HCT116 (cell line): ENCODE data around the gene PGBD1. TPM values are rescaled to one million over a fixed set of nuclear protein-coding genes. Genes with fewer than 3 reads are reported as not detected.
A peak's percentile ranks its signal among the peaks of the same experiment; 100 is the strongest.

Experiments used
- ATAC-seq: fragments of 200-7000 bp; cut with Tn5 transposase; 2 replicates; pipeline ENCODE4 v1.9.1; 2020; ENCODE audit warnings: mild to moderate bottlenecking, moderate library complexity
- BruUV-seq: library from RNA; stranded (reverse); fragments of 400-500 nt; replicated peaks from 2 replicates; lab custom pipeline; 2021; lab: Mats Ljungman, UMichigan
- CTCF ChIA-PET: fragments of 300-600 bp; sonication (Branson Sonifier 250); formaldehyde crosslinking; loops from one replicate; lab custom pipeline; 2021; ENCODE audit warnings: antibody characterized with exemption; lab: Charles Lee
- POLR2A ChIA-PET: fragments of 300-600, 350-600 bp; sonication (Branson Sonifier 250); formaldehyde crosslinking; loops from one replicate; lab custom pipeline; 2021; ENCODE audit warnings: antibody characterized with exemption; lab: Charles Lee
- RAD21 ChIA-PET, 2 experiments: fragments of 300-600 bp; sonication (Branson Sonifier 250); formaldehyde crosslinking; loops; one replicate each; lab custom pipeline; 2023; ENCODE audit warnings: low total read pairs in 2 of 2; ENCODE audit not compliant: uncharacterized antibody in 2 of 2, unreplicated experiment in 2 of 2, low non-redundant PET in 1 of 2; lab: Charles Lee
- DNase-seq: peaks from one replicate; pipeline ENCODE4 v3.0.0-alpha.2; 2010; ENCODE audit warnings: low read depth, low spot score
- H2AFZ ChIP-seq: fragments of 200-600 bp; shearing (Covaris generic), sonication (generic); 2 replicates; pipeline ENCODE4 v1.6.1; 2017; ENCODE audit warnings: low read depth, mixed run types, mixed read lengths, antibody characterized with exemption, low read length; ENCODE audit not compliant: poor library complexity, severe bottlenecking
- H3K27ac ChIP-seq: 2 replicates; pipeline ENCODE4 v1.5.1; 2012; ENCODE audit warnings: low read depth, low read length
- H3K27me3 ChIP-seq: fragments of 200-600 bp; sonication (generic); 2 replicates; pipeline ENCODE4 v1.6.1; 2016; ENCODE audit warnings: mixed run types, low read length, mixed read lengths; ENCODE audit not compliant: insufficient read depth
- H3K36me3 ChIP-seq, 2 experiments: fragments of 200-500 bp in 1 of 2; fragments of 200-600 bp in 1 of 2; sonication (Bioruptor generic) in 1 of 2; sonication (generic) in 1 of 2; 2 replicates each; pipeline versions ENCODE4 v1.5.1 to v1.6.1; 2014 to 2016; ENCODE audit warnings: low read length in 2 of 2, inconsistent platforms in 1 of 2, mixed read lengths in 1 of 2, mixed run types in 1 of 2; ENCODE audit not compliant: insufficient read depth in 2 of 2, control insufficient read depth in 1 of 2
- H3K4me1 ChIP-seq, 2 experiments: fragments of 200-600 bp in 1 of 2; sonication (generic) in 1 of 2; 2 replicates each; pipeline versions ENCODE4 v1.5.1 to v1.6.1; 2012 to 2017; ENCODE audit warnings: low read length in 2 of 2, inconsistent platforms in 1 of 2, mild to moderate bottlenecking in 1 of 2, mixed read lengths in 1 of 2, mixed run types in 1 of 2, moderate library complexity in 1 of 2; ENCODE audit not compliant: insufficient read depth in 2 of 2, control insufficient read depth in 1 of 2
- H3K4me2 ChIP-seq: fragments of 200-600 bp; sonication (generic); 2 replicates; pipeline ENCODE4 v1.6.1; 2017; ENCODE audit warnings: mixed run types, low read length, mixed read lengths
- H3K4me3 ChIP-seq, 2 experiments: fragments of 200-600 bp in 1 of 2; sonication (generic) in 1 of 2; replicated peaks in 1 of 2; 2 replicates each; pipeline ENCODE4 v1.5.1; 2011 to 2016; ENCODE audit warnings: low read length in 2 of 2, control low read depth in 1 of 2, low read depth in 1 of 2, mild to moderate bottlenecking in 1 of 2, mixed read lengths in 1 of 2, mixed run types in 1 of 2
- H3K79me2 ChIP-seq: fragments of 200-600 bp; sonication (generic); 2 replicates; pipeline ENCODE4 v1.6.1; 2017; ENCODE audit warnings: mild to moderate bottlenecking, mixed run types, low read length, moderate library complexity, mixed read lengths; ENCODE audit not compliant: insufficient read depth
- H3K9ac ChIP-seq: fragments of 200-600 bp; sonication (generic); 2 replicates; pipeline ENCODE4 v1.6.1; 2016; ENCODE audit warnings: low read length, mixed read lengths
- H3K9me2 ChIP-seq: fragments of 200-600 bp; sonication (generic), shearing (Covaris generic); 2 replicates; pipeline ENCODE4 v1.6.1; 2017; ENCODE audit warnings: mixed run types, mild to moderate bottlenecking, moderate library complexity; ENCODE audit not compliant: insufficient read depth
- H3K9me3 ChIP-seq, 2 experiments: fragments of 200-500 bp in 1 of 2; fragments of 200-600 bp in 1 of 2; sonication (Bioruptor generic) in 1 of 2; sonication (generic) in 1 of 2; 2 replicates each; pipeline ENCODE4 v1.6.1; 2014 to 2017; ENCODE audit warnings: low read length in 2 of 2, mixed read lengths in 2 of 2, inconsistent platforms in 1 of 2, low read depth in 1 of 2, mild to moderate bottlenecking in 1 of 2, mixed run types in 1 of 2, moderate library complexity in 1 of 2; ENCODE audit not compliant: control insufficient read depth in 1 of 2, insufficient read depth in 1 of 2
- H4K20me1 ChIP-seq: fragments of 200-600 bp; sonication (generic), shearing (Covaris generic); 2 replicates; pipeline ENCODE4 v1.6.1; 2017; ENCODE audit warnings: mixed run types, mild to moderate bottlenecking, moderate library complexity; ENCODE audit not compliant: insufficient read depth
- ATF3 ChIP-seq: IDR thresholded peaks from 2 replicates; pipeline ENCODE4 v1.6.1; 2012
- CEBPB ChIP-seq: IDR thresholded peaks from 2 replicates; pipeline ENCODE4 v1.6.1; 2012; ENCODE audit warnings: low read depth
- ELF1 ChIP-seq: IDR thresholded peaks from 2 replicates; pipeline ENCODE4 v1.6.1; 2012; ENCODE audit warnings: low read depth, borderline replicate concordance
- EZH2 ChIP-seq: fragments of 200-600 bp; sonication (generic); IDR thresholded peaks from 2 replicates; pipeline ENCODE4 v1.6.1; 2017; ENCODE audit warnings: antibody characterized with exemption, mixed run types
- EZH2phosphoT487 ChIP-seq: fragments of 200-600 bp; IDR thresholded peaks from 2 replicates; pipeline ENCODE4 v1.6.1; 2018; ENCODE audit warnings: antibody characterized with exemption, borderline replicate concordance
- FOSL1 ChIP-seq: IDR thresholded peaks from 2 replicates; pipeline ENCODE4 v1.6.1; 2012; ENCODE audit warnings: low read depth
- POLR2AphosphoS5 ChIP-seq: IDR thresholded peaks from 2 replicates; pipeline ENCODE4 v1.6.1; 2011; ENCODE audit warnings: mild to moderate bottlenecking, low read depth, low read length, moderate library complexity
- RAD21 ChIP-seq: IDR thresholded peaks from 2 replicates; pipeline ENCODE4 v1.6.1; 2012; ENCODE audit warnings: low read depth, mild to moderate bottlenecking
- REST ChIP-seq: IDR thresholded peaks from 2 replicates; pipeline ENCODE4 v1.6.1; 2012; ENCODE audit warnings: low read depth
- SP1 ChIP-seq: IDR thresholded peaks from 2 replicates; pipeline ENCODE4 v1.6.1; 2012; ENCODE audit warnings: low read depth
- SRF ChIP-seq: IDR thresholded peaks from 2 replicates; pipeline ENCODE4 v1.6.1; 2012; ENCODE audit warnings: low read depth
- ZFX ChIP-seq: fragments of 450-650 bp; IDR thresholded peaks from 2 replicates; pipeline ENCODE4 v1.6.1; 2017
- intact Hi-C: fragments of 100-400 bp; cut with micrococcal nuclease; formaldehyde crosslinking; loops from 2 replicates; pipeline ENCODE4 v1.10.0; 2022
- total RNA-seq: library from RNA; stranded (reverse); gene quantifications from one replicate; pipeline ENCODE4 v1.2.1, GENCODE V29; 2021; ENCODE audit not compliant: unreplicated experiment
- TF ChIP-seq, protein P1 (sequence below): IDR thresholded peaks from 2 replicates; pipeline ENCODE4 v1.6.1; 2012
- TF ChIP-seq, protein P2 (sequence below), 3 experiments: fragments of 200-600 bp in 1 of 3; sonication (generic) in 1 of 3; IDR thresholded peaks in 2 of 3; conservative IDR thresholded peaks in 1 of 3; 2 replicates each; pipeline ENCODE4 v1.5.1; 2012 to 2017; ENCODE audit warnings: low read depth in 2 of 3, low read length in 2 of 3, antibody characterized with exemption in 1 of 3, borderline replicate concordance in 1 of 3, control low read depth in 1 of 3, mild to moderate bottlenecking in 1 of 3, mixed read lengths in 1 of 3, mixed run types in 1 of 3, moderate library complexity in 1 of 3; ENCODE audit not compliant: insufficient read depth in 1 of 3
- TF ChIP-seq, protein P3 (sequence below): IDR thresholded peaks from 2 replicates; pipeline ENCODE4 v1.6.1; 2011; ENCODE audit warnings: mild to moderate bottlenecking, low read length, moderate library complexity; ENCODE audit not compliant: insufficient replicate concordance; ENCODE audit errors: extremely low read depth

PGBD1 gene
- total RNA-seq, 1 experiment from 2014 or later = 3.6 TPM

DNA sequence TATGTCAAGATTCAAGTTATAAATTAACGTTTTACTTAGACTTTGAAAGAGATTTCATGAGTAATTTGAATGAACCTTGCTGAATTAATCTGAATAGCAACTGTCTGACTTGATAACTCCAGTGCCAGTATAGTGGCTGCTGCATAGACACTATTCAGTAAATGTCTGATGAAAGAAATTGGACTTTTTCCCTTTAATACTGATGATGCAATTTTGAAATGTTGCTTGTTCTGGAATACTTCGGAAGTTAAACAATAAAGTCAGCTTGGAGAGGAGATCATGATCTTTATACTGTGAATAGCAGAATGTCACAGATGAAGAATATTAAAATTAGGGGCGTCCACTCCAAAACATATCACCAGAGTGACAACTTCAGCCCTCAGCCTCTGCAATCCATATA is 3.6 kb upstream of the PGBD1 start (continued):
- no peak for TF ChIP-seq FOSL1

DNA sequence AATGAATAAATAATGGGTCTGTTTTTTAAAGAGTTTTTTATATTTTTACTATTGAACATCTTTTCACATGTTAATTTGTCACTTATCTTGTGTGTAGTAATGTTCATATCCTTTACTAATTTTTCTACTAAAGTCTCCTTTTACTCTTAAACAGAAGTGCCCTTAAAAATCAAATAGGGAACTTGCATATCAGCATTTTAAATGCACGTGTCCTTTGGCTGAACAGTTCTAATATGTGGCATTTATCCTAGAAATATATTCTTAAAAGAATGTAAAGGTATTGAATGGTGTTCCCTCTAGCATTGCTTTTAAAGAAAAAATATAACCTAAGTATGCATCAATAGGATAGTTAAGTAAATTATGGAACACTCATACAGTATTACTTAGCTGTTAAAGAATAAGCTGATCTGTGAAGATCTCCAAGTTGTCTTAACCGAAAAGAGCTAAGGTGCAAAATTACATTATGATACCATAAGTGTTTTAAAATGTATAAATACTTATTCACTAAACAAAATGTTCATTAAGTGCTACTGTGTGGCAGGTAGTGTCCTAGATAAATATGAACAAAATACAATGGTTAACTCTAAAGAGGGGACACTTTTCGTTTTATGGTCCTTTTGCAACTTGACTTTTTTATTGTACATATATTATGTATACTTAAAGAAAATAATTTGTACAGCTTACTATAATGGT is 631 bp upstream of the PGBD1 start:
- ChIA-PET CTCF (no interaction called here), POLR2A (interaction anchor here (0.9 to 1.3 kb wide), 2 partner anchors 11 to 14 kb away, joined by 3 read pairs; partner anchors contain the start of gene ZSCAN26)
- Histone ChIP-seq H3K9ac (peak overlapping the region; percentile 50; the same call in 1 of the 2 replicates), H3K36me3 (peaks cover 5 to 12% of the 10 kb centered on the region in 2 experiments; a peak in 2 of 4 replicates), H3K4me3 (peak overlapping the region; percentile 56 to 59), H3K4me1 (no peaks in the 10 kb centered on the region), H3K27me3 (no peaks in the 10 kb centered on the region), H3K79me2 (no peaks in the 10 kb centered on the region), H3K4me2 (peak overlapping the region; percentile 71), H3K9me2 (no peaks in the 10 kb centered on the region), H3K9me3 (no peaks in the 10 kb centered on the region)
- intact Hi-C loops = no loop called here
- no TSS peak for BruUV-seq
- ATAC-seq = no peak
- TF ChIP-seq POLR2AphosphoS5 (no peak), CEBPB (no peak), SRF (no peak), ZFX (no peak), ATF3 (no peak), EZH2 (no peak), RAD21 (no peak), ELF1 (no peak), SP1 (no peak), REST (no peak), EZH2phosphoT487 (no peak), FOSL1 (no peak)
- TF ChIP-seq, protein P1, sequence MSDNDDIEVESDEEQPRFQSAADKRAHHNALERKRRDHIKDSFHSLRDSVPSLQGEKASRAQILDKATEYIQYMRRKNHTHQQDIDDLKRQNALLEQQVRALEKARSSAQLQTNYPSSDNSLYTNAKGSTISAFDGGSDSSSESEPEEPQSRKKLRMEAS = no peak
- TF ChIP-seq, protein P2, sequence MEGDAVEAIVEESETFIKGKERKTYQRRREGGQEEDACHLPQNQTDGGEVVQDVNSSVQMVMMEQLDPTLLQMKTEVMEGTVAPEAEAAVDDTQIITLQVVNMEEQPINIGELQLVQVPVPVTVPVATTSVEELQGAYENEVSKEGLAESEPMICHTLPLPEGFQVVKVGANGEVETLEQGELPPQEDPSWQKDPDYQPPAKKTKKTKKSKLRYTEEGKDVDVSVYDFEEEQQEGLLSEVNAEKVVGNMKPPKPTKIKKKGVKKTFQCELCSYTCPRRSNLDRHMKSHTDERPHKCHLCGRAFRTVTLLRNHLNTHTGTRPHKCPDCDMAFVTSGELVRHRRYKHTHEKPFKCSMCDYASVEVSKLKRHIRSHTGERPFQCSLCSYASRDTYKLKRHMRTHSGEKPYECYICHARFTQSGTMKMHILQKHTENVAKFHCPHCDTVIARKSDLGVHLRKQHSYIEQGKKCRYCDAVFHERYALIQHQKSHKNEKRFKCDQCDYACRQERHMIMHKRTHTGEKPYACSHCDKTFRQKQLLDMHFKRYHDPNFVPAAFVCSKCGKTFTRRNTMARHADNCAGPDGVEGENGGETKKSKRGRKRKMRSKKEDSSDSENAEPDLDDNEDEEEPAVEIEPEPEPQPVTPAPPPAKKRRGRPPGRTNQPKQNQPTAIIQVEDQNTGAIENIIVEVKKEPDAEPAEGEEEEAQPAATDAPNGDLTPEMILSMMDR (IDR thresholded peaks at IDR 0.05 in 2 of 3, conservative IDR thresholded peaks at IDR 0.05 in 1 of 3; ENCODE audit: borderline replicate concordance in 1 of 3, insufficient read depth in 1 of 3, low read depth in 2 of 3, low read length in 2 of 3) = no peak
- TF ChIP-seq, protein P3, sequence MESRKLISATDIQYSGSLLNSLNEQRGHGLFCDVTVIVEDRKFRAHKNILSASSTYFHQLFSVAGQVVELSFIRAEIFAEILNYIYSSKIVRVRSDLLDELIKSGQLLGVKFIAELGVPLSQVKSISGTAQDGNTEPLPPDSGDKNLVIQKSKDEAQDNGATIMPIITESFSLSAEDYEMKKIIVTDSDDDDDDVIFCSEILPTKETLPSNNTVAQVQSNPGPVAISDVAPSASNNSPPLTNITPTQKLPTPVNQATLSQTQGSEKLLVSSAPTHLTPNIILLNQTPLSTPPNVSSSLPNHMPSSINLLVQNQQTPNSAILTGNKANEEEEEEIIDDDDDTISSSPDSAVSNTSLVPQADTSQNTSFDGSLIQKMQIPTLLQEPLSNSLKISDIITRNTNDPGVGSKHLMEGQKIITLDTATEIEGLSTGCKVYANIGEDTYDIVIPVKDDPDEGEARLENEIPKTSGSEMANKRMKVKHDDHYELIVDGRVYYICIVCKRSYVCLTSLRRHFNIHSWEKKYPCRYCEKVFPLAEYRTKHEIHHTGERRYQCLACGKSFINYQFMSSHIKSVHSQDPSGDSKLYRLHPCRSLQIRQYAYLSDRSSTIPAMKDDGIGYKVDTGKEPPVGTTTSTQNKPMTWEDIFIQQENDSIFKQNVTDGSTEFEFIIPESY = no peak
- TF ChIP-seq, all 23 proteins: peak for 0
- H4K20me1 ChIP-seq = no peaks in the 10 kb centered on the region
- DNase-seq = no peak
- peak overlapping the region; percentile 43 for H2AFZ ChIP-seq
- RAD21 ChIA-PET = no interaction called here
- no peak overlapping the region for H3K27ac ChIP-seq
